ENCODE results near the gene CARD10. TPM values are rescaled to one million over a fixed set of nuclear protein-coding genes. Genes with fewer than 3 reads are reported as not detected.

CARD10 gene
- polyA plus RNA-seq, 3 donors = 0.03 TPM; not detected in 2

DNA sequence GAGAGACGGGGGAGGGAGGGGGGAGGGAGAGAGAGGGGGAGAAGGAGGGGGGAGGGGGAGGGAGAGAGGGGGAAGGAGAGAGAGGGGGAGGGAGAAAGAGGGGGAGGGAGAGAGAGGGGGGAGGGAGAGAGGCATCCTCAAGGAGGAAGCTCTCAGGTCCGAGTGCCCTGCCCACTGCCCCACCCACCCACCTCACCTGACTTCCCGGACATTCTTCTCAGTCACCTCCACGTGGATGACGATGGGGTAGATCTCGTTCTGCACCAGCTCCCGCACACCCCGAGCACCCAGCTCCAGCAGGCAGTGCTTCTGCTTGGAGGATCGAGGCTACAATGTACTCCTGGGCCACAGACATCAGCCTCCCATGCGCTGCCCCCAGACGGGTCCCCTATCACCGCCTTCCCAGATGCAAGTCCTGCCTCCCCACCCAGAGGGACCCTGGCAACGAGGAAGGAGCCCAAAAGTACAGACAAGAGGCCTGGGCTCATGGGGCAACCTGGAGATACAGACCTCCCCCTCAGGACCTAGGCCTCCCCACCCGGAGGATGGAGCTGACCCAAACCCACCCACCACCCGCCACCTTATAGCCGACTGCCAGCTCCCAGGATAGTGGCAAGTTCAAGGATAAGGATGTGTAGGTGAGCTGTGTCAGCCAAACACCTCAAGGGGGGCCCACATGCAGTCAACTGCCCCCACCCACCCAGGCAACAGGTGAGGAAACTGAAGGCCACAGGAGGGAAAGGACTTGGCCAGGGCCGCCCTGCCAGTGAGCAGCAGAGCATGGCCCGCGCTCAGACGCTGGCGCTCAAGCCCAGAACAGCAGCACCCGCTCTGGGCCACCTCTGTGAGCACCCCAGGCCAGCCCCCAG lies 27.4 kb downstream of the CARD10 start:
- Histone ChIP-seq H3K36me3 (replicated peaks in 1 of 2; ENCODE audit: control insufficient read depth in 1 of 2, insufficient read depth in 2 of 2, low read length in 2 of 2) (no peaks in the 10 kb centered on the region), H3K27me3 (ENCODE audit: control insufficient read depth in 2 of 2, insufficient read depth in 2 of 2, low read length in 2 of 2) (no peaks in the 10 kb centered on the region), H4K20me1 (ENCODE audit: insufficient read depth, low read length) (no peaks in the 10 kb centered on the region), H3K9ac (ENCODE audit: insufficient read depth, low read length, poor library complexity, severe bottlenecking) (no peak overlapping the region), H3K27ac (ENCODE audit: low read depth in 1 of 2, low read length in 2 of 2) (no peak overlapping the region), H3K9me3 (replicated peaks in 1 of 2; ENCODE audit: control insufficient read depth in 1 of 2, insufficient read depth in 1 of 2, low read length in 2 of 2) (no peaks in the 10 kb centered on the region), H3K4me2 (replicated peaks; ENCODE audit: extremely low read depth, low read length, poor library complexity, severe bottlenecking) (no peak overlapping the region), H3K4me1 (ENCODE audit: control insufficient read depth in 1 of 2, insufficient read depth in 2 of 2, low read length in 2 of 2) (peaks cover 14 to 18% of the 10 kb centered on the region in 2 donors), H2AFZ (ENCODE audit: insufficient read depth, low read depth, low read length, poor library complexity, severe bottlenecking) (no peak overlapping the region), H3K4me3 (replicated peaks in 1 of 3; ENCODE audit: low read depth in 2 of 3, low read length in 3 of 3) (no peak overlapping the region), H3K79me2 (ENCODE audit: insufficient read depth, low read length) (peaks cover 5% of the 10 kb centered on the region)
- intact Hi-C loops (cut with micrococcal nuclease) = no loop called here
- no peak overlapping the region for H3K4me3 Mint-ChIP-seq
- no peaks in the 10 kb centered on the region for H3K36me3 Mint-ChIP-seq
- H3K4me1 Mint-ChIP-seq = peaks cover 21% of the 10 kb centered on the region
- H3K9me3 Mint-ChIP-seq = peaks cover 0 to 3% (median 0%) of the 10 kb centered on the region in 7 donors
- H3K27ac Mint-ChIP-seq = no peak overlapping the region
- DNase-seq = no peak
- TF ChIP-seq, protein P1, sequence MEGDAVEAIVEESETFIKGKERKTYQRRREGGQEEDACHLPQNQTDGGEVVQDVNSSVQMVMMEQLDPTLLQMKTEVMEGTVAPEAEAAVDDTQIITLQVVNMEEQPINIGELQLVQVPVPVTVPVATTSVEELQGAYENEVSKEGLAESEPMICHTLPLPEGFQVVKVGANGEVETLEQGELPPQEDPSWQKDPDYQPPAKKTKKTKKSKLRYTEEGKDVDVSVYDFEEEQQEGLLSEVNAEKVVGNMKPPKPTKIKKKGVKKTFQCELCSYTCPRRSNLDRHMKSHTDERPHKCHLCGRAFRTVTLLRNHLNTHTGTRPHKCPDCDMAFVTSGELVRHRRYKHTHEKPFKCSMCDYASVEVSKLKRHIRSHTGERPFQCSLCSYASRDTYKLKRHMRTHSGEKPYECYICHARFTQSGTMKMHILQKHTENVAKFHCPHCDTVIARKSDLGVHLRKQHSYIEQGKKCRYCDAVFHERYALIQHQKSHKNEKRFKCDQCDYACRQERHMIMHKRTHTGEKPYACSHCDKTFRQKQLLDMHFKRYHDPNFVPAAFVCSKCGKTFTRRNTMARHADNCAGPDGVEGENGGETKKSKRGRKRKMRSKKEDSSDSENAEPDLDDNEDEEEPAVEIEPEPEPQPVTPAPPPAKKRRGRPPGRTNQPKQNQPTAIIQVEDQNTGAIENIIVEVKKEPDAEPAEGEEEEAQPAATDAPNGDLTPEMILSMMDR (IDR thresholded peaks at IDR 0.05) = no peak
- peaks cover 3 to 7% (median 5%) of the 10 kb centered on the region in 3 donors for H3K27me3 Mint-ChIP-seq (ENCODE audit: low read depth in 3 of 3)
- WGBS (ENCODE audit: insufficient coverage) = 80% methylated on average over 16 of the region's 22 CpGs

DNA sequence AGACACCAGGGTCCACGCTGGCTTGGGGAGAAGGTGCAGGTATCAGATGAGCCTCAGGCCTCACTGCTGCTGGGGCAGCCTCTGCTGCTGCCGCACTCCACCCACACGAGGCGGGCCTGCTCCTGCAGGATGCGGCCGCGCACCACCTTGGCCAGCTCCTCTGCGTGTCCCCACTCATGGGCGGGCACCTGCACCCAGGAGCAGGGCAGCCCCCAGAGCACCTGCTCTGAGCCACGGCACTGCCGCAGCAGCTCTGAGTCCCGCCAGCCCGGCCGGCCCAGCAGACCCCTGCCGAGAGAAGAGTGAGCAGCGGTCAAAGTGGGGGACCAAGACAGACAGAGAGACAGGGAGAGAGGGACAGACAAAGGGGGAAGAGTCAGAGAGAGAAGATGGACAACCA lies 28.1 kb downstream of the CARD10 start:
- Histone ChIP-seq H3K36me3 (replicated peaks in 1 of 2; ENCODE audit: control insufficient read depth in 1 of 2, insufficient read depth in 2 of 2, low read length in 2 of 2) (no peaks in the 10 kb centered on the region), H4K20me1 (ENCODE audit: insufficient read depth, low read length) (no peaks in the 10 kb centered on the region), H3K4me1 (ENCODE audit: control insufficient read depth in 1 of 2, insufficient read depth in 2 of 2, low read length in 2 of 2) (peaks cover 19 to 23% of the 10 kb centered on the region in 2 donors), H3K27ac (ENCODE audit: low read depth in 1 of 2, low read length in 2 of 2) (no peak overlapping the region), H3K9me3 (replicated peaks in 1 of 2; ENCODE audit: control insufficient read depth in 1 of 2, insufficient read depth in 1 of 2, low read length in 2 of 2) (no peaks in the 10 kb centered on the region), H3K27me3 (ENCODE audit: control insufficient read depth in 2 of 2, insufficient read depth in 2 of 2, low read length in 2 of 2) (no peaks in the 10 kb centered on the region), H3K79me2 (ENCODE audit: insufficient read depth, low read length) (peaks cover 11% of the 10 kb centered on the region), H3K4me3 (replicated peaks in 1 of 3; ENCODE audit: low read depth in 2 of 3, low read length in 3 of 3) (no peak overlapping the region), H3K9ac (ENCODE audit: insufficient read depth, low read length, poor library complexity, severe bottlenecking) (no peak overlapping the region), H3K4me2 (replicated peaks; ENCODE audit: extremely low read depth, low read length, poor library complexity, severe bottlenecking) (no peak overlapping the region), H2AFZ (ENCODE audit: insufficient read depth, low read depth, low read length, poor library complexity, severe bottlenecking) (no peak overlapping the region)
- Mint-ChIP-seq H3K36me3 (no peaks in the 10 kb centered on the region), H3K9me3 (peaks cover 0 to 3% (median 0%) of the 10 kb centered on the region in 7 donors), H3K27me3 (ENCODE audit: low read depth in 3 of 3) (peaks cover 3 to 7% (median 5%) of the 10 kb centered on the region in 3 donors), H3K4me1 (peaks cover 26% of the 10 kb centered on the region), H3K4me3 (no peak overlapping the region), H3K27ac (peak overlapping the region in 1 of 7 donors; percentile 59)
- intact Hi-C loops (cut with micrococcal nuclease) = no loop called here
- WGBS (ENCODE audit: insufficient coverage) = 97% methylated on average over 16 of the region's 16 CpGs
- DNase-seq = no peak
- TF ChIP-seq, protein P1 (IDR thresholded peaks at IDR 0.05) = no peak
